Measurements from ENCODE around the gene SLC35F5.

The SLC35F5 gene

GRCh38 chr2:113755035-113755834, 1.2 kb downstream of the SLC35F5 start:
- peaks cover 24% of the 10 kb centered on the region for H3K36me3 ChIP-seq (ENCODE audit: control insufficient read depth, insufficient read depth, low read length, severe bottlenecking)
- H3K4me3 ChIP-seq (ENCODE audit: low read length), result peak overlapping the region; percentile 89
- H3K27me3 ChIP-seq (replicated peaks; ENCODE audit: control insufficient read depth, insufficient read depth, low read length), result no peaks in the 10 kb centered on the region
- DNase-seq (ENCODE audit: low read depth), result peak; percentile 65
- H3K9me3 ChIP-seq (ENCODE audit: control insufficient read depth, low read length), result no peaks in the 10 kb centered on the region
- H3K4me1 ChIP-seq (ENCODE audit: control insufficient read depth, insufficient read depth, low read length), result peaks cover 31% of the 10 kb centered on the region
- peak overlapping the region; percentile 99 for H3K9ac ChIP-seq (ENCODE audit: low read length)

DNA sequence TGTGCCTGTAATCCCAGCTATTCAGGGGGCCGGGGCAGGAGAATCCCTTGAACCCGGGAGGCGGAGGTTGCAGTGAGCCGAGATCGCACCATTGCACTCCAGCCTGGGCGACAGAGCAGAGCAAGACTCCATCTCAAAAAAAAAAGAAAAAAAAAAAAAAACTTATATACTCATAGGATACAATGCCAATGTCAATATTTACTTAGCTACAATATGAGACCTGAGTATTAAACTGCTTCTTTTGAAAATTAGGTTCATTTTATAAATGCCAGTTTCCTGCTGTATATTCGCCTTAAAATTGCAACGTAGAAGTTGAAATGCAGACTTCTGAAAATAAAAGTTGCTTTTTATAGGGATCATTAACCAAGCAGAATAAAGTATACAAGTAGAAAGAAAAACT, 2.3 kb downstream of the SLC35F5 start:
- Histone ChIP-seq H3K9ac (ENCODE audit: low read length) (peak overlapping the region; percentile 99), H3K4me1 (ENCODE audit: control insufficient read depth, insufficient read depth, low read length) (peaks cover 31% of the 10 kb centered on the region), H3K9me3 (ENCODE audit: control insufficient read depth, low read length) (no peaks in the 10 kb centered on the region), H3K27me3 (replicated peaks; ENCODE audit: control insufficient read depth, insufficient read depth, low read length) (no peaks in the 10 kb centered on the region), H3K4me3 (ENCODE audit: low read length) (peak overlapping the region; percentile 89), H3K36me3 (ENCODE audit: control insufficient read depth, insufficient read depth, low read length, severe bottlenecking) (peaks cover 35% of the 10 kb centered on the region)
- DNase-seq (ENCODE audit: low read depth), result no peak

DNA sequence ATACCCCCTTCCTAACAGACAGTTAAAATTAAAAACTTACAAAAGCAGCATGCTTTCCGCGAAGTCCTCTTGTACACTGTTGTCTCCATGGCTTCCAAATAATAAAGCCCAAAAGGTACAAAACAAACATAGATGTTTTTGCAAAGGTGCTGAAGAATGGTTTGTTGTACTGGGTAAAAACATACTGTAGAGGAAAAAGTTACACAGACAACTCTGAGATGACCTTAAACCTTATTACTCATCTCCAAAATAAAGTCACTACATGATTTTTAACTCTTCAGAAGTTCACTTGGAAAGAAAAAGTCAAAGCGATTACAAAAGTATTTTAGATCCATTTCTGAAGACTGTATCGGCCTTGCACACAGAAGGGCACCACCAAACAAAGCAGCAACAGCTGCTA, 6.1 kb downstream of the SLC35F5 start:
- DNase-seq (ENCODE audit: low read depth), result no peak
- H3K9ac ChIP-seq (ENCODE audit: low read length), result no peak overlapping the region
- H3K4me1 ChIP-seq (ENCODE audit: control insufficient read depth, insufficient read depth, low read length), result peaks cover 24% of the 10 kb centered on the region
- peak overlapping the region; percentile 35 for H3K4me3 ChIP-seq (ENCODE audit: low read length)
- H3K9me3 ChIP-seq (ENCODE audit: control insufficient read depth, low read length), result no peaks in the 10 kb centered on the region
- H3K27me3 ChIP-seq (replicated peaks; ENCODE audit: control insufficient read depth, insufficient read depth, low read length), result no peaks in the 10 kb centered on the region
- H3K36me3 ChIP-seq (ENCODE audit: control insufficient read depth, insufficient read depth, low read length, severe bottlenecking), result peaks cover 72% of the 10 kb centered on the region

DNA sequence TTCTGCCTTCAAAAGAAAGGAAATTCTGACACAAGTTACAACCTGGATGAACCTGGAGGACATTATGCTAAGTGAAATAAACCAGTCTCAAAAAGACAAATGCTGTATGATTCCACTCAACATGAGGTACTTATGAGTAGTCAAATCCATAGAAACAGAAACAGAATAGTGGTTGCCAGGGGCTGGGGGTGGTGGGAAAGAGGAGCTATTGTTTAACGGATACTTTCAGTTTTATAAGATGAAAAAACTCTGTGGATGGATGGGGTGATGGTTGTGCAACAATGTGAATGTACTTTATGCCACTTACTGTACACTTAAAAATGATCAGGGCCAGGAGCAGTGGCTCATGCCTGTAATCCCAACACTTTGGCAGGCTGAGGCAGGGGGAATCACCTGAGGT, 15.4 kb downstream of the SLC35F5 start:
- Histone ChIP-seq H3K4me1 (ENCODE audit: control insufficient read depth, insufficient read depth, low read length) (no peaks in the 10 kb centered on the region), H3K9me3 (ENCODE audit: control insufficient read depth, low read length) (no peaks in the 10 kb centered on the region), H3K27me3 (replicated peaks; ENCODE audit: control insufficient read depth, insufficient read depth, low read length) (no peaks in the 10 kb centered on the region), H3K36me3 (ENCODE audit: control insufficient read depth, insufficient read depth, low read length, severe bottlenecking) (peaks cover 99% of the 10 kb centered on the region), H3K9ac (ENCODE audit: low read length) (no peak overlapping the region), H3K4me3 (ENCODE audit: low read length) (no peak overlapping the region)
- no peak for DNase-seq (ENCODE audit: low read depth)

DNA sequence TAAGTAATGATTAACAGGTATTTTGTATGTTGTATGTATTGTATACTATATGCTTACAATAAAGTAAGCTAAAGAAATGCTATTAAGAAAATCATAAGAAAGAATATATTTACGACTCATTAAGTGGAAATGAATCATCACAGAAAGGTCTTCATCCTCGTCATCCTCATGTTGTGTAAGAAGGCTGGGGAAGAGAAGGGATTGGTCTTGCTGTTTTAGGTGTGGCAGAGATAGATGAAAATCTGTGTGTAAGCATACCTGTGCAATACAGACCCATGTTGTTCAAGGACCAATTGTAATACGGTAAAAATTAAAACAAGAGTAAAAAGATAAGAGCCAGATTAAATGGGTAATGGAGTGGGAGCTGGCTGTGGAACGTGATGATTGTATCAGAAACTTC, 16.6 kb downstream of the SLC35F5 start:
- no peak overlapping the region for H3K4me3 ChIP-seq (ENCODE audit: low read length)
- DNase-seq (ENCODE audit: low read depth), result no peak
- no peaks in the 10 kb centered on the region for H3K9me3 ChIP-seq (ENCODE audit: control insufficient read depth, low read length)
- H3K9ac ChIP-seq (ENCODE audit: low read length), result no peak overlapping the region
- H3K36me3 ChIP-seq (ENCODE audit: control insufficient read depth, insufficient read depth, low read length, severe bottlenecking), result peaks cover 97% of the 10 kb centered on the region
- H3K4me1 ChIP-seq (ENCODE audit: control insufficient read depth, insufficient read depth, low read length), result no peaks in the 10 kb centered on the region
- no peaks in the 10 kb centered on the region for H3K27me3 ChIP-seq (replicated peaks; ENCODE audit: control insufficient read depth, insufficient read depth, low read length)

GRCh38 chr2:113734185-113734584, 22.3 kb downstream of the SLC35F5 start:
- H3K9ac ChIP-seq (ENCODE audit: low read length), result no peak overlapping the region
- no peak for DNase-seq (ENCODE audit: low read depth)
- no peaks in the 10 kb centered on the region for H3K4me1 ChIP-seq (ENCODE audit: control insufficient read depth, insufficient read depth, low read length)
- H3K36me3 ChIP-seq (ENCODE audit: control insufficient read depth, insufficient read depth, low read length, severe bottlenecking), result peaks cover 96% of the 10 kb centered on the region
- no peak overlapping the region for H3K4me3 ChIP-seq (ENCODE audit: low read length)
- H3K9me3 ChIP-seq (ENCODE audit: control insufficient read depth, low read length), result no peaks in the 10 kb centered on the region
- H3K27me3 ChIP-seq (replicated peaks; ENCODE audit: control insufficient read depth, insufficient read depth, low read length), result no peaks in the 10 kb centered on the region

DNA sequence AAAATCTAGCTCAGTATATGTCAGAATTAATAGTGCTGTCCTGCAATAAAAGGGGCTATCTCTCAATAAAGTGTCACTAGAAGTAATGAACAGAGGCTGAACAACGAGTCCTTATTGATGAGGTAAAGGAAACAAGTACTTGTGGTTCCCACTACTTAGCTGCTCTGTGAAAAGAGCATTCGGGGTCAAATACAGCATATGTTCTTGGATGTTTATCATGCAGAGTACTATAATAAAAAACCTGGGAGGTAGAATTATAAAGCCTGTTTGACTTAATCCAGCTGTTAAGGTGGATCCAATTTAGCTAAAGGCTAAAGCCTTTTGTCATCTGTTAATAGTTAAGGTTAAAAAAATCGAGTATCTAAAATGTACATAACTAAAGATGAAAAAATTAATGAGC, 32.4 kb downstream of the SLC35F5 start:
- H3K36me3 ChIP-seq (ENCODE audit: control insufficient read depth, insufficient read depth, low read length, severe bottlenecking), result peaks cover 89% of the 10 kb centered on the region
- no peaks in the 10 kb centered on the region for H3K27me3 ChIP-seq (replicated peaks; ENCODE audit: control insufficient read depth, insufficient read depth, low read length)
- no peaks in the 10 kb centered on the region for H3K9me3 ChIP-seq (ENCODE audit: control insufficient read depth, low read length)
- H3K9ac ChIP-seq (ENCODE audit: low read length), result no peak overlapping the region
- DNase-seq (ENCODE audit: low read depth), result no peak
- H3K4me3 ChIP-seq (ENCODE audit: low read length), result no peak overlapping the region
- H3K4me1 ChIP-seq (ENCODE audit: control insufficient read depth, insufficient read depth, low read length), result no peaks in the 10 kb centered on the region

DNA sequence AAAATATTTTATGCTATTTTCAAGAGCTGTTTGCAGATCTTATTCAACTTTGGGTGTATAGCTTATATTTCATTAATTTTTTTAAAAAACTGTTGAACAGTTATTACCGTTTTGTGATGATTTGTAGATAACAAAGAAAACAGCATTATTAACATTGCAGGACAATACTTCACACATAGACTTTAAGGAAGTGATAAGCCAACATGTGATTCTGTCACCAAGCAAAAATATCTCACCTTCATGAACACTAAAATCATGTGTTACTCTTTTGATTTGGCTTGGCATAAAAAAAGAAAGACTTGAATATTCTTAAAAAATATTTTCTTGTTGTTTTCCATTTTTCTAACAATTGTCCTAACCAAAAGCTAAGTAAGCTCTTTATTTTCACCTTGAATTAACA, 33.0 kb downstream of the SLC35F5 start:
- no peaks in the 10 kb centered on the region for H3K27me3 ChIP-seq (replicated peaks; ENCODE audit: control insufficient read depth, insufficient read depth, low read length)
- no peak for DNase-seq (ENCODE audit: low read depth)
- no peaks in the 10 kb centered on the region for H3K9me3 ChIP-seq (ENCODE audit: control insufficient read depth, low read length)
- no peak overlapping the region for H3K9ac ChIP-seq (ENCODE audit: low read length)
- H3K4me1 ChIP-seq (ENCODE audit: control insufficient read depth, insufficient read depth, low read length), result no peaks in the 10 kb centered on the region
- H3K4me3 ChIP-seq (ENCODE audit: low read length), result no peak overlapping the region
- H3K36me3 ChIP-seq (ENCODE audit: control insufficient read depth, insufficient read depth, low read length, severe bottlenecking), result peaks cover 87% of the 10 kb centered on the region

DNA sequence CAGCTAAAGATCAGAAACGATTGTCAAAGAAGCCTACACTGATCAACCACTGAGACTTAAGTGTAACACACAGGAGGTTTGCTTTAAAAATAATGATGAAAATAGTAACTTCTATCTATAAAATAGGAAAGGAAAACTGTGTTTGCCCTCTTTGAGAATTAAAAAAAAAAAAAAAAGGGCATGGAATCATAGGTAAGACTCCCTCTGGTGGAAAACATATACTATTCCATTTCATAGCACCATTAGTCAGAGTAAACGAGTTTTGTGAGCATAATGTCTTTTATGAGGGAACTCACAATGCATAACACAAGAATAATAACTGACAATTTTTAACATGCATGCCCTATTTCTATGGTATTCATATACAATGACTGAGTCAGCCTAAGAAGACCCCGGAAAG, 36.3 kb downstream of the SLC35F5 start:
- Histone ChIP-seq H3K9ac (ENCODE audit: low read length) (no peak overlapping the region), H3K9me3 (ENCODE audit: control insufficient read depth, low read length) (no peaks in the 10 kb centered on the region), H3K27me3 (replicated peaks; ENCODE audit: control insufficient read depth, insufficient read depth, low read length) (no peaks in the 10 kb centered on the region), H3K4me3 (ENCODE audit: low read length) (no peak overlapping the region), H3K4me1 (ENCODE audit: control insufficient read depth, insufficient read depth, low read length) (peaks cover 9% of the 10 kb centered on the region), H3K36me3 (ENCODE audit: control insufficient read depth, insufficient read depth, low read length, severe bottlenecking) (peaks cover 89% of the 10 kb centered on the region)
- peak; percentile 58 for DNase-seq (ENCODE audit: low read depth)

- no peak overlapping the region for H3K9ac ChIP-seq (ENCODE audit: low read length)
- H3K36me3 ChIP-seq (ENCODE audit: control insufficient read depth, insufficient read depth, low read length, severe bottlenecking), result peaks cover 88% of the 10 kb centered on the region
Observed at GRCh38 chr2:113716291-113716690, 40.2 kb downstream of the SLC35F5 start.

GRCh38 chr2:113712941-113713340, 43.5 kb downstream of the SLC35F5 start:
- Histone ChIP-seq H3K27me3 (replicated peaks; ENCODE audit: control insufficient read depth, insufficient read depth, low read length) (no peaks in the 10 kb centered on the region), H3K36me3 (ENCODE audit: control insufficient read depth, insufficient read depth, low read length, severe bottlenecking) (peaks cover 87% of the 10 kb centered on the region), H3K9ac (ENCODE audit: low read length) (no peak overlapping the region), H3K9me3 (ENCODE audit: control insufficient read depth, low read length) (no peaks in the 10 kb centered on the region), H3K4me1 (ENCODE audit: control insufficient read depth, insufficient read depth, low read length) (peaks cover 15% of the 10 kb centered on the region), H3K4me3 (ENCODE audit: low read length) (no peak overlapping the region)
- no peak for DNase-seq (ENCODE audit: low read depth)

More at GRCh38 chr2:113716291-113716690, 40.2 kb downstream of the SLC35F5 start:
- peak; percentile 21 for DNase-seq (ENCODE audit: low read depth)
- Histone ChIP-seq H3K27me3 (replicated peaks; ENCODE audit: control insufficient read depth, insufficient read depth, low read length) (no peaks in the 10 kb centered on the region), H3K9me3 (ENCODE audit: control insufficient read depth, low read length) (no peaks in the 10 kb centered on the region), H3K4me1 (ENCODE audit: control insufficient read depth, insufficient read depth, low read length) (peaks cover 15% of the 10 kb centered on the region), H3K4me3 (ENCODE audit: low read length) (no peak overlapping the region)

DNA sequence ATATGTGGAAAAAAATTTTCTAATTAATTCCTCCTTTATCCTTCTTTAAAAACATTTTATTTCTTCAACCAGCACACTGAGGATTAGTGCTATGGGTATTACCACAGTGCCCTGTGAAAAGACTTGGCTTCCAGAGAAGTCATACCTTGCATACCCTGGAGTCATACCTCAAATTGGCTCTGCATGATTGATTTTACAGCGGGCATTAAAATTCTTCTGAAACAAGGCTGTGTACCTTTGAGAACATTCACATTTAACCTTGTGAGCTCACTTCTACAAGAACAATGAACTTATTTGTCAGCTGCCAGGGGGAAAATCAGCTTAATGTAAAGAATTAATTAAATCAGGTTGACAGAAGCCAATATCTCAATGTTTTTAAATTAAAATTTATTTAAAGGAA, 44.6 kb downstream of the SLC35F5 start:
- Histone ChIP-seq H3K4me1 (ENCODE audit: control insufficient read depth, insufficient read depth, low read length) (peaks cover 22% of the 10 kb centered on the region), H3K36me3 (ENCODE audit: control insufficient read depth, insufficient read depth, low read length, severe bottlenecking) (peaks cover 76% of the 10 kb centered on the region)
- no peak for DNase-seq (ENCODE audit: low read depth)

More for the DNA sequence above, 44.6 kb downstream of the SLC35F5 start:
- no peaks in the 10 kb centered on the region for H3K27me3 ChIP-seq (replicated peaks; ENCODE audit: control insufficient read depth, insufficient read depth, low read length)
- no peak overlapping the region for H3K4me3 ChIP-seq (ENCODE audit: low read length)
- no peaks in the 10 kb centered on the region for H3K9me3 ChIP-seq (ENCODE audit: control insufficient read depth, low read length)
- no peak overlapping the region for H3K9ac ChIP-seq (ENCODE audit: low read length)
